GM18508 (cell line): ENCODE measurements around the gene RBBP4.
"Not testable (repeated sequence)": the region's sequence is repeated elsewhere in the genome, so short reads cannot be mapped to it uniquely, and the experiment has no call there.

Experiments used
- ATAC-seq: cut with Tn5 transposase; IDR thresholded peaks from one replicate; pipeline ENCODE4 v1.9.1; 2021; ENCODE audit warnings: moderate number of reproducible peaks; ENCODE audit not compliant: insufficient read depth, unreplicated experiment

The RBBP4 gene

DNA sequence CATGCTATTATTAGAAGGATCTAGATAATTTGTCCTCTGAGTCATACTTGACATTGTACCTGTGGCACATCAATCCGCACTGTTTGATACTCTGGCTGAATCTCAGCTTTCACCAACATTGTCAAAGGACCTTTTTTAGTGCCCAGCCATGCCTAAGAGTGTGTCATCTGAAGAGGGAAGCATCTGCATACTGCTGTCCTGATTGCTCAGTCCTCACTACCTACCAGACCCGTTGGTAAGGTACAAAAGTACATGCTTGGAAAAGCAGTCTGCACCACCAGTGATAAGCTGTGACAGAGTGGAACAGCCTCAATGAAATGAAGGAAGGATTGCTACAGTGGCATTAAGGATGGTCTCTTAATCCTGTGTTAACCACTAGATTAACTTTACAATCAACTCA lies 34.5 kb downstream of the RBBP4 start:
- no peak for ATAC-seq

DNA sequence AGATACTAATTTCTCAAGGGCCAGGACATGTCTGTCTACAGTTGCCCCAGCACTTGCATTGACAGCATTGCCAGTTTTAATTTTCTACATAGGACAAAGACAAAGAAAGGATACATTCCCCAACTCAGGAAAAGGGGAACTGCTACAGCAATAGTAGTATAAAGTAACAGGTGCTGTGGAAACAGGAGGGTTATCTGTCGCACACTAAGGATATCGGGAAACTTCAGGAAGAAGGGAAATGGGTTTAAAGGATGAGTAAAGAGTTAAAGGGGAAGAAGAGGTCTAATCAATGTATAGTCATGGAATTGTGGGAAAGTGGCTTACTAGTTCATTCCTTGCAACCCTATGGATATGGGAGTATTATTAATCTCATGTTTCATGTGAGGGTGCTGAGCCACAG lies 35.4 kb downstream of the RBBP4 start:
- ATAC-seq, result no peak

DNA sequence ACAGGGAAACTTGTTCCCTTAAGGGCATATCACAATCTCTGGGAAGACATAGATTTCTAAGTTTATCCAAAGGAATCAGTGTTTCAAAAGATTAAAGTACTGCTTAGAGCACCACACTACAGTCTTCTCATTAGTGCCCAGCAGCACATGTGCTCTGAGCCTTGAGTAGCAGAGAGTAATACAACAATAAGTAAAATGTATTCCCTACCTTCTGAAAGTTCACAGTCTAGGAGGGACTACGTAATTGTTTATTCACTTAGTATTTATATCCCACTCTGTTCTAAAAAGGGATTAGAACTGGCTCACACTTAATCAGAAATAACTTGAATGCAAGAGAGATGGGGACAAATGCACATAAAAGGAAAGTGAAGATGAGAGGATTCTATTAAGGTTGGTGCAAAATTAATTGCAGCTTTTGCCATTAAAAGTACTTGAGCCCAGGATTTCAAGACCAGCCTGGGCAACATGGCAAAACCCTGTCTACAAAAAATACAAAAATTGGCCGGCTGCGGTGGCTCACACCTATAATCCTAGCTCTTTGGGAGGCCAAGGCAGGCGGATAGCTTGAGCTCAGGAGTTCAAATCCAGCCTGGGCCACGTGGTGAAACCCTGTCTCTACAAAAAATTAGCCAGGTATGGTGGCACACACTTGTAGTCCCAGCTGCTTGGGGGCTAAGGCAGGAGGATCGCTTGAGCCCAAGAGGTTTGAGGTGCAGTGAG lies 42.6 kb downstream of the RBBP4 start:
- no peak for ATAC-seq

DNA sequence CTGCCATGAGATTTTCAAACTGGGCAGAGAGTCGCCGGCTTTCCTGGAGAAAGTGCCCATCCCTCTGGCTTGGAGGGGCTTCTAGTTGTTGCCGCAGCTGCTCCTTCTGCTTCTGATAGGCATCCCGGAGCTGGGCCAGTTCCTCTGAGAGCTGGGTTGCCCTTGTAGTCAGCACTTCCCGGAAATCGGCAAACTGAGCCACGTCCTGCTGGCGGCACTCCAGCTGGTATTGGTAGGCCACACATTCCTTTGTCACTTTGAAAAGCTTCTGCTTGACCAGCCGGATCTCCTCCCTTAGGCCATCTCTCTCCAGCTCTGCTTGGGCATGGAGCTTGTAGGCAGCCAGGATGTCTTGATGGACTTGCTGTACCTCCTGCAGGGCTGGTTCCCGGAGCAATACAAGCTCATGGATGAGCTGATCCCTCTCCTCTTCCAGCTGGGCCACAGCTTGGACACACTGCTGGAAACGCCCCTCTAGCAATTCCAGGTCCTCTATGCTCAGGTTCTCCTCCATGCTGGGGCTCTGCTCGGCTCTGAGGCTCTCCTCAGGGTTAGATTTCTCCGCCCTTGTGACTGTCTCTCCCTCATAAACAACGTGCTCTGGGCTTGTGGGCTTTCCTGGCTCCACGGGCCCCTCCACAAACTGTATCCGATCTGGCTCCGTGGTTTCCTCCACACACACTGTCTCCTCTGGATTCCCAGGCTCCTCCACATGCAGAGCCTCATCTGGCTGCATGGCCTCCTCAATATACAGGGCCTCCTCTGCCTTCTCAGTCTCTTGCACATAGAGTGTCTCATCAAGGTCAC lies 44.3 kb downstream of the RBBP4 start:
- ATAC-seq, result no peak

DNA sequence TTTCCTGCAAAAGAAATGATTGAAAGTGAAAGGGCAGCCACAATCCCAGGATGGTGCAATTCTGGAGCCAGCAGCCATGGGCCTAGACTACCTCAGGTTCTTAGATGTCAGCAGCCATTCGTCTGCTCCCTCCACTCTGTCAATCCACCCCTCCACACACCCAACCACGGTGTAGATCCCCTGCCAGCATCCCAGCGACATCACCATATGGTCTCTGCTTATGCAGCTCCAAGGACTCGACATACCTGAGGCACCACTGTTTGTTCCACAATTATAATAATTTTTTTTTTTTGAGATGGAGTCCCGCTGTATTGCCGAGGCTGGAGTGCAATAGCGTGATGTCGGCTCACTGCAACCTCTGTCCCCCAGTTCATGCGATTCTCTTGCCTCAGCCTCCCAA lies 45.0 kb downstream of the RBBP4 start:
- ATAC-seq, result no peak

DNA sequence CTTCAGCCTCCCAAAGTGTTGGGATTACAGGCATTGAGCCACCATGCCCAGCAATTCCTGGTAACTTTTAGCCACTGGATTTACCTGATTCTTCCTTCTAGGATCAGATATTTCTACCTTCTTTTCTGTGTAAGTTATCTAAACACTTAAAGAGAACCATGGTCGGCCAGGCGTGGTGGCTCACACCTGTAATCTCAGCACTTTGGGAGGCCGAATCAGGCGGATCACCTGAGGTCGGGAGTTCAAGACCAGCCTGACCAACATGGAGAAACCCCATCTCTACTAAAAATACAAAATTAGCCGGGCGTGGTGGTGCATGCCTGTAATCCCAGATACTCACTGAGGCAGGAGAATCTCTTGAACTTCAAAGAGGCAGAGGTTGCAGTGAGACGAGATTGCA lies 46.0 kb downstream of the RBBP4 start:
- ATAC-seq, result not testable (repeated sequence)

DNA sequence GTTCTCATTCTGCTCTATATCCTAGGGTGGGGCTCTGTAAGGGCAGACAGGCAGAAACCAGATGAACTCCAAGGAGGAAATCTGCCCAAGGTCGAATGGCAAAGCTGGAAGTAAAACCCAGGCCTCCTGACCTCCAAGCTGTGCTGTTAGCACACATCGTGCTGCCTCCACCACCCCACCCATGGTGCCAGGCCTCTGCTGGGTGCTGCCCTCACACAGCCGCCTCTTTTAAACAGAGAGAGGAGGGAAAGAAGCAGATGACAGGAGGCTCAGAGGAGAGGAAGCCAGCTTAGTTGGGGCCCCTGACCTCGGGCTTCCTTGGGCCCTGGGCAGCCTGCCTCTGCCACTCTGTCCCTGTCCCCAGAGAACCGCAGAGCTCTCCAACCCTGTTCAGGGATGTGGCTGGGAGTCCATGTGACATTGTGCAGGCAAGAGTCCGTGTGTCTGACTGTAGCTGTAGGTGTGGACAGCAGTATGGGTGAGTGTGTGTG lies 50.5 kb downstream of the RBBP4 start:
- no peak for ATAC-seq

DNA sequence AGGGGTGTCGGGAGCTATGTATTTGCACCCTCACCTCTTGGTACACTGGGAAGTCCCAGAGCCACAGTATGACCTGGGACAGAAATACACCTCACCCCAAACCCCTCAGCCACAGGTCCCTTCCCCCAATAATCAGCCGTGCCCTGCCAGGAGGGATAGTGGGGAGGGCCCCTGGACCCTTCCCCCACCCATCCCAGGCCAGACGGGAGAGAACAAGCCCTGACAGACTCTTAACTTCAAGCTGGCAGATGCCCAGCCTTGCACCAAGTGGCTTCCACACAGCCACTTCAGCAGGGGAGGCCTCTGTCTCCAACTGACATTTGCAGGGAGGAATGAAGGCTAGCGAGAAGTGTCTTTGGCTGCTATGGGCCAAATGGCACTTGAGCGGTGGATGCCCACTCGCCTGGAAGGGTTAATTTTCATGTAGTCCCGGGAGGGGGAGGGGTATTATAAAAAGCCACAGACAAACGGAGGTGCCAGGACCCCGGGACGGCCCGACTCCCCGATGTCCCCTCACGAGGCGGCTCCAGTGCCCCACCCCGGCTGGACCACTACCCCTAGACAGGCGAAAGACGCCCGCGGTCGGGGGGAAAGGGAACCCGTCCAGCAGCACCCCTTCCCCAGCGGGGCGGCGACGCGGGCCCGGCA lies 51.1 kb downstream of the RBBP4 start:
- ATAC-seq, result no peak

DNA sequence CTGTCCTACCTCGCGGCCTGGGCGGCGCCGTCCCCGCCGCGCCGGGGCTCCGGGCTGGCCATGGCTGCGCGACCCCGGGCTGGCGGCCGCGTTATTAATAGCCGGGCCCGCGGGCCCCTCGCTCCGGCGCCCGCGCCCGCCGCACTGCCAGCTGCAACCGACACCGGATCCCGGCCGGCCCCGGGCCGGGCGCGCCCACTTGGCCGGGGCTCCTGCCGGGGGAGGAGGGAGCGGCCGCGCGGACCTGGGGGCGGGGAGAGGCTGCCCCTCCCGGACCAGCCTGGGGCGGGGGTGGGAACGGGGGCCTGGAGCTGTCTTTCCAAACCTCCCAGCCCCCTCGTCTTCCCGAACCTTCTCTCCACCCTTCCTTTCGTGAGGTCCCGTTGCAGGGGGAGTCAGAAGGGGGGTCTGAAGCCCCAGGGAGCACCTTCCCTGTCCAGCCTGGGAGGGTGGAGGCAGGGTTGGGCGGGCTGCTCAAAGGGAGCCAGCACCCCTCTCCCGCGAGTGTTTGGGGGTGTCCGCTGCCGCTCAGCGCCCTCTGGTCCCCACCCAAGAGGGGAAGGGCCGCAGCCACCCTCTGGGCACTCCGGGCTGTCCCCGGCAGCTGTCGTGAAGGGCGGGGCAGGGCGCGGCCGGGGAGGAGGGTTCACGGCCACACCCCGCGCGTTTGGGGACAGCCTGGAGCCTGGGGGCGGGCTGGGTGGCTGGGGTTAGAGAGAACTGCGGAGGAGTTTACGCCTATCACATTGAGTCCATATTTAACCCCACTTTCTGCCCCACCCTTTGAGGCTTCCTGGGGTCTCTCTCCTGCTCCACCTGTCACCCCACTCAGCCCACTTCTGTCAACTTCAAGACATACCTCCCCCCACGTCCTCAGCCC lies 51.8 kb downstream of the RBBP4 start, which contains the start of gene SYNC:
Gene SYNC (minus strand): TSS at position 172 of the 880 bp plus-strand sequence. CDS start 110 bp downstream, at position 62.
- no peak for ATAC-seq

DNA sequence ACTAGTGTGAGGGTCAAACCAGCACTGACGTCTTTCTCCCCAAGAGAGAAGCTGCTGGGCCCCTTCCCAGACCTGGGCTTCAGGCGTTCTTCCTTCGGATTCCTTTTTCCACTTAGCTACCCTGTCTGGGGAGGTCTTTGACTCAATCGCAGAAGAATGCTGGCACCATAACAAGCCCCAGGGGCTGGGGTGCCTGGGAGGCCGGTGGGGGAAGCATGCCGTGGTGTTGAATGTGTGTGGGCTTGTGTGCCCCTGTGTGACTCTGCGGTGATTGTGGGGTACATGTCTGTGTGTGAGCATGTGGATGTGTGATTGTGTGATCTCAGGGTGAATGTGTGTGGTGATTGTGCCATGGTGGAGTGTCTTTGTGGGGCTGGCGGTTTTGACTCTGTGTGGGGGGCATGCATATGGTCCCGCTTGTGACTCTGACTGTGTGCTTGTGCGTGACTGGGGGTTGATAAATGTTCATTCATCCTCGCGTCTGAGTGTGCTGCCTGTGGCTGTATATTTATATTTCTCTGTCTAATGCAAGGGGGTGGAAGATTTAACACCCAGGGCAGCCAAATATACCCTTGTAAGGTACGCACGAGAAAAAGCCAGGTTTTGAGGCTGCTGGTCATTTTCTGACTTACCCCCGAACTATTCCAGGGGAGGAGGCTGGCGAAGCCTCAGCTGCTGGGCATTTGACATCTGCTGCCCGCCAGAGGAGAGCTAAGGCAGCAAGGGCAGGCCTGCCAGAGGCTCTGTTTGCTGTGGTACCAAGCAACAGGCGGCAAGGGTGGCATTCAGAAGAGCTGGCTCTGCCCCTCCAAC lies 52.7 kb downstream of the RBBP4 start:
- no peak for ATAC-seq

DNA sequence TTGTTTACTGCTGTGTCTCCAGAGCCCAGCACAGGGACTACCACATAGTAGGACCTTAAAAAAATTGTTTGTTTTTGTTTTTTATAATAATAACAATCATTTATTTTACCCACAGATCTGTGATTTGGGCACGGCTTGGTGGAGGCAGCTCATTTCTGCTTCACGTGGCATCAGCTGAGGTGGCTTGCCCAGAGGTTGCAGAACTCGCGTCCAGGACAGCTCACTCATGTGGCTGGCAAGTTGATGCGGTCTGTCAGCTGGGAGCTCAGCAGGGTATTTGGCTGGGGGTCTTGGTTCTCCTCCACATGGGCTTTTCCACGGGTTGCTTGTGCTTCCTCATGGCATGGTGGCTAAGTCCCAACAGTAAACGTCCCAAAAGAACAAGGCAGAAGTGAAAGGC lies 54.5 kb downstream of the RBBP4 start:
- ATAC-seq, result no peak

DNA sequence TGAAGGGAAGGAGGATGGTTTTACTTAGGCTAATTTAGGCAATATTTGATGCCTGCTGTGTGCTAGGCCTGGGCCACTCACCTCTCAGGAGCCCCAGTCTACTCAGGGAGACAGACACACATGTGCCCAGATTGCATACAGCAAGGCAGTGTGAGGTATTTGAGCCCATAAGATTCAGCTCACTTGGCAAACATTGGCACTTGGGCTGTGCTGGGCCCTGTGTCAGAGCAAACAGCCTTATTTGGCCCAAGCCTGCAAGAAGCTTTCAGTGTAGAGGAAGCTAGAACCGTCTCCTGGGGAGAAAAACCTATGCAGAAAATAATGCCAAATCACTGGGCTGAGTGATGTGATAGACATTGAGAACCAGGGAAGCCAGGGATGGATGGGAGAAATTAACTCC lies 55.5 kb downstream of the RBBP4 start:
- ATAC-seq, result no peak

DNA sequence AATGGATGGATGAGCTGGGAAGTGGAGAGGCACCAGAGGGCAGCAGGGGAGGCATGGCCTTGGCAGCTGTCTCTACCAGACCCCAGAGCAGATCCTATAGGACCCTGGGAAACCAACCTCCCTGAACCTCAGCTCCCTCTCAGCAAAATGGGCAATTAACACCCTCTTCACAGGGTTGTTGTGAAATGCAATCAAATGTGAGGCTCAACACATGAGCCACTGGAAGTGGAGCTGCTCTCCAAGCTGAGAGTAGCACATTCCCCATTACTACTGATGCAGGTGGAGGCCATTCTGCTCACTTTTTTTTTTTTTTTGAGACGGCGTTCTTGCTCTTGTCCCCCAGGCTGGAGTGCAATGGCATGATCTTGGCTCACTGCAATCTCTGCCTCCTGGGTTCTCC lies 58.1 kb downstream of the RBBP4 start:
- ATAC-seq, result no peak

DNA sequence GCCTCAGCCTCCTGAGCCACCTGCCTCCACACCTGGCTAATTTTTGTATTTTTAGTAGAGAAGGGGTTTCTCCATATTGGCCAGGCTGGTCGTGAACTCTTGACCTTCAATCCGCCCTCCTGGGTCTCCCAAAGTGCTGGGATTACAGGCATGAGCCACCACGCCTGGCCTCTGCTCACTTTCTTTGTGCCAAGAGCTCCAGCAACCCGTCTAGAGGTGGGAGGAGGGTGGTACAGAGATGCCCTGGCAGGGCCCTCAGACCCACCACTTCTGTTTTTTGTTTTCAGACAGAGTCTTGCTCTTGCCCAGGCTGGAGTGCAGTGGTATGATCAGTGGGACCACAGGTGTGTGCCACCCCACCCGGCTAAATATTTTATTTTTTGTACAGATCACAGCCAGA lies 58.5 kb downstream of the RBBP4 start:
- no peak for ATAC-seq

DNA sequence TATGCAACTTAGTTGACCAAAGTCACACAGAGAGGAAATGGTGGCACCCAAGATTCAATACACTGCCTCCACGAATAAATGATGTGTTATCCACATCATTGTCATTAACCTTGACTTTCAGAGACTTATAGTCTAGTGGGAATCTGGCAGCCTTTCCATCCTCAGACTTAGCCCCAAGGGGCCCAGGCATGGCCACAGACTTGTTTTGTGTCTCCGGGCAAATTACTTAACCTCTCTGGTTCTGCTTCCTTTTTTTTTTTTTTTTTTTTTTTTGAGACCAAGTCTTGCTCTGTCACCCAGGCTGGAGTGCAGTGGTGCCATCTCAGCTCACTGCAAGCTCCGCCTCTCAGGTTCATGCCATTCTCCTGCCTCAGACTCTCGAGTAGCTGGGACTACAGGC lies 60.2 kb downstream of the RBBP4 start:
- ATAC-seq, result not testable (repeated sequence)

DNA sequence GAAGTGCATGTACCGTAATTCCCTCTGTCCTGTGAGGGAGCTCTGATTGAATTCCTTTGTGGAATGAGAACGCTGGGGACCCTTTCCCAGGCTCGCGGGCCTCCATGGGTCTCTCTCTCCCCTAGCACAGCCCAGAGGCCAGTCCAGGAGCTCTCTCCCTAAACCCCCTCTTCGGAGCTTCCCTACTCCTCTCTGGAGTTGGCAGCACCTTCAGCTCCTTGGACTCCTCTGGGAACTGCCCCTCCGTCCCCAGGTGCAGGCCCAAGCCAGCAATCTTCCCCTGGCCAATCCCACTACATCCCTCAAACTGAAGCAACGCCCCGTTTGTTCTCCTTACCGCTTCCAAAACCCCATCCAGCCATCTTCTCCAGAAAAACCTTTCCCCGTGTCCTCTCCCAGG lies 62.1 kb downstream of the RBBP4 start:
- no peak for ATAC-seq

DNA sequence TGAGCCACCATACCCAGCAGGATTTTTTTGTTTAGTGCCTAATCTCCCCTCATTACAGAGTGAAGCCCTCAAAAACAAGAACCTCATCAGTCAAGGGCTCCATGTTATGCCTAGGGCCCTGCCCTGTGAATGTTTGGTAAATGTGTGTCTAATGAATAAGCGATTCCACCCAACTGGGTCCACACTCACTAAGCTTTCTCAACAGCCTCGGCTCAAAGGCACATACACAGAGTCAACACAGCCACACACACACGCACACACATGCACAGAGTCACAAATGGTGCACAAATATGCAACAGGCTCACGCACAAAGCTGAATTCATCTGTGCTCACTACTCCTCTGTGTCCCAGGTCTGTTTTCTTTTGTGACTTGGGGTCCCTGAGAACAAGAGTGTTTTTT lies 63.3 kb downstream of the RBBP4 start:
- no peak for ATAC-seq

DNA sequence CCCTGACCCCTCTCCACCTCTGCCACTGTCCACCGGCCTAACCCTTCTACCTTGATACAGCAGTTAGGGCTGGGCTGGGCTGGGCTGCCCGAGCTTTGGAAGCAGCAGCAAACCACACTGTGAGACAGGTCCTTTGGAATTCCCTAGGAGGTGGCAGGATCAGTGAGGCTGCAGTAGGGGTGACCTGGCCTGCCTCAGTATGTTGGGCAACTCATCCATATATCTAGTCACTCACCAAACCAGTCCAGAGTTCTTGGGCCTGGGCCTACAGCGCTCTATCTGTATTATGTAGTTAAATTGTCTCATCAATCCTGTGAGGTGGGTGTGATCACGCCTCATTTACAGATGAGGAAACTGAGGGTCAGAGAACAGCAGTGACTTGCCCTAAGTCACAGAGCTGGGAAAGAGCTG lies 64.9 kb downstream of the RBBP4 start:
- ATAC-seq, result no peak
